ENCODE results near the gene SUCO. TPM values are rescaled to one million over a fixed set of nuclear protein-coding genes. Genes with fewer than 3 reads are reported as not detected.
"Not testable (repeated sequence)": the region's sequence is repeated elsewhere in the genome, so short reads cannot be mapped to it uniquely, and the experiment has no call there.

Gene SUCO
- total RNA-seq, 1 donor from 2014 or later: 37.4 TPM

DNA sequence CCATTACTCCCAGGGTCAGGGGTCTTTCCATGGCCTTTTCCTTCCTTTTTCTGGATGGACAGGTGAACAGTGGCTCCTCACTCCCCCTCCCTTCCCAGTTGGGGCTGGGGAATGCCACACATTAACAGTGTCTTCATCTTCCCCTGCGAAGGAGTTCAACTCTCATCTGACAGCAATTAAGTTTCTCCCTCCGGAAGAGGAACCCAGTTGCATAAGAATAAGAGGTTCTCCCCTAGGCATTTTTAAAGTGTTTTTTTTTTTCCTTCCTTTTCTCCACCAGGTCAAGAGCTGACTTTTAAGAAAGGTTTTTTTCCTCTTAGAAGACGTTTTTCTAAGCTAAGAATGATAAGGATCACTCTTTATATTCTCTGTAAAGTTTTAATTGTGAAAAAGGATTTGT lies 83.7 kb downstream of the SUCO start:
- Histone ChIP-seq H3K36me3 (ENCODE audit: control insufficient read depth, insufficient read depth, low read length) (no peaks in the 10 kb centered on the region), H3K27me3 (ENCODE audit: control insufficient read depth, insufficient read depth, low read length) (no peaks in the 10 kb centered on the region), H3K4me3 (ENCODE audit: low read depth, low read length) (no peak overlapping the region)
- DNase-seq (ENCODE audit: low read depth): no peak
- TF ChIP-seq, protein P1, sequence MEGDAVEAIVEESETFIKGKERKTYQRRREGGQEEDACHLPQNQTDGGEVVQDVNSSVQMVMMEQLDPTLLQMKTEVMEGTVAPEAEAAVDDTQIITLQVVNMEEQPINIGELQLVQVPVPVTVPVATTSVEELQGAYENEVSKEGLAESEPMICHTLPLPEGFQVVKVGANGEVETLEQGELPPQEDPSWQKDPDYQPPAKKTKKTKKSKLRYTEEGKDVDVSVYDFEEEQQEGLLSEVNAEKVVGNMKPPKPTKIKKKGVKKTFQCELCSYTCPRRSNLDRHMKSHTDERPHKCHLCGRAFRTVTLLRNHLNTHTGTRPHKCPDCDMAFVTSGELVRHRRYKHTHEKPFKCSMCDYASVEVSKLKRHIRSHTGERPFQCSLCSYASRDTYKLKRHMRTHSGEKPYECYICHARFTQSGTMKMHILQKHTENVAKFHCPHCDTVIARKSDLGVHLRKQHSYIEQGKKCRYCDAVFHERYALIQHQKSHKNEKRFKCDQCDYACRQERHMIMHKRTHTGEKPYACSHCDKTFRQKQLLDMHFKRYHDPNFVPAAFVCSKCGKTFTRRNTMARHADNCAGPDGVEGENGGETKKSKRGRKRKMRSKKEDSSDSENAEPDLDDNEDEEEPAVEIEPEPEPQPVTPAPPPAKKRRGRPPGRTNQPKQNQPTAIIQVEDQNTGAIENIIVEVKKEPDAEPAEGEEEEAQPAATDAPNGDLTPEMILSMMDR (IDR thresholded peaks at IDR 0.05; ENCODE audit: insufficient read depth, low read length, poor library complexity, severe bottlenecking): no peak

DNA sequence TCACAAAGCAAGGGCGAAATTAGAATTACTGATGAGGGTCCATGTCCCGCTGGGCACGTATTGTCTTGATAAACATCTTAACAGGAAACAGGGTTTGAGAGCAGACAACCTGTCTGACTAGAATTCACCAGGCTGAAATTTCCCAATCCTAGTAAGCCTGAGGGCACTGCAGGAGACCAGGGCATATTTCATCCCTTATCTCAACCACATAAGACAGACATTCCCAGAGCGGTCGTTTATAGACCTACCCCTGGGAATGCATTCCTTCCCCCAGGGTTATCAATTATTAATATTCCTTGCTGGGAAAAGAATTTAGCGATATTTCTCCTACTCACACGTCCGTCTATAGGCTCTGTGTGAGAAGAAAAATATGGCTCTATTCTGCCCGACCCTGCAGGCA lies 87.7 kb downstream of the SUCO start:
- not testable (repeated sequence) for H3K4me3 ChIP-seq (ENCODE audit: low read depth, low read length); H3K27me3 ChIP-seq (ENCODE audit: control insufficient read depth, insufficient read depth, low read length); H3K36me3 ChIP-seq (ENCODE audit: control insufficient read depth, insufficient read depth, low read length); DNase-seq (ENCODE audit: low read depth)

DNA sequence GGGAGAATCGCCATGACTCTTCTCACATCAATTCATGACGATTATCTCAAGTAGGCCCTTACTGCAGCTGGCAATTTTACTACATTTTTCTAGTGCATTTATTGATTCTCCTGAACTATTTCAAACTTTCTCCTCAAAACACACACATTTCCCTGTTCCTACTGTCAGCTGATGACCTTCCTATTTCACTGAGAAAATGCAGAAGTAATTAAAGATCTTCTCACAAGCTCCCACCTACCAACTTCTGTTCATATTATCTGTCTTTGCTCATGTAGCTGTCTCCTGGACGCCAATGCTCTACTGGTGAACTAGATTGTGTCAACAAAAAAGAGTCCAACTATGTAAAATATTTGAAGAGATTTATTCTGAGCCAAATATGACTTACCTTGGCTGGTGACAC lies 89.6 kb downstream of the SUCO start:
- no peak for DNase-seq (ENCODE audit: low read depth)
- TF ChIP-seq, protein P1 (IDR thresholded peaks at IDR 0.05; ENCODE audit: insufficient read depth, low read length, poor library complexity, severe bottlenecking): no peak
- H3K4me3 ChIP-seq (ENCODE audit: low read depth, low read length): no peak overlapping the region
- H3K27me3 ChIP-seq (ENCODE audit: control insufficient read depth, insufficient read depth, low read length): no peaks in the 10 kb centered on the region
- H3K36me3 ChIP-seq (ENCODE audit: control insufficient read depth, insufficient read depth, low read length): no peaks in the 10 kb centered on the region

DNA sequence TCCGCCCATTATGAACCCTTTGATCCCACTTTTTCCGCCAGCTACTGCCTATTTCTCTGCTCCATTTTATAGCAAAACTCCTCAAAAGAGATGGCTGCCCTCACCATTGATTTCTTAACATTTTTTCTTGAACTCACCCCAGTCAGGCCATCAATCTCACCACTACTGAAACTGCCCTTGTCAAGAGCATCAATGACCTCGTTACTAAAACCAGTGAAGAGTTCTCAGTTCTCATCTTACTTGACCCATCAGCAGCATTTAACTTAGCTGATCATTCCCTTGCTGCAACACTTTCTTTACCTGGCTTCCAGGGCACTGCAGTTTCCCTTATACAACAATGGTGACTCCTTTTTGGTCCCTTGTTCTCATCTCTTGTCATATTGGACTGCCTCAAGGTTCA lies 90.8 kb downstream of the SUCO start:
- TF ChIP-seq, protein P1 (IDR thresholded peaks at IDR 0.05; ENCODE audit: insufficient read depth, low read length, poor library complexity, severe bottlenecking): no peak

DNA sequence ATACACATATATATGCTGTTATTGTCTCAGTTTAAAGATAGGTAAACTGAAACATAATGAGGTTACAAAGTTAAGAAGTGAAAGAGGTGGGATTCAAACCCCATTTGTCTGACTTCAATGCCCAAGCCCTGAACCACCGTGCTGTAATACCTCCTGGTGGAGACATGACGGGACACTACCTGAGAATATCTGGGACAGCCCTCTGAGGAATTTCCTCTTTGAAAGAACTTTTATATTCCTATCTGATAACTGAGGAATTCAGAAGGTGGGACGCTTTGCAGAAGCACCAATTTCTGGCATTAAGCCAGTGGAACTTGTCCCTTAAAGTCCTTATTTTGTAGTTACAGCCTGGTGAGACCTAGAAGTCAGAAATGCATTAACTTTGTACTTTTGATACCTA lies 93.9 kb downstream of the SUCO start:
- TF ChIP-seq, protein P1 (IDR thresholded peaks at IDR 0.05; ENCODE audit: insufficient read depth, low read length, poor library complexity, severe bottlenecking): no peak
- H3K27me3 ChIP-seq (ENCODE audit: control insufficient read depth, insufficient read depth, low read length): no peaks in the 10 kb centered on the region
- no peak for DNase-seq (ENCODE audit: low read depth)
- H3K36me3 ChIP-seq (ENCODE audit: control insufficient read depth, insufficient read depth, low read length): no peaks in the 10 kb centered on the region
- H3K4me3 ChIP-seq (ENCODE audit: low read depth, low read length): no peak overlapping the region

More for the DNA sequence above, 90.8 kb downstream of the SUCO start:
- Histone ChIP-seq H3K36me3 (ENCODE audit: control insufficient read depth, insufficient read depth, low read length) (no peaks in the 10 kb centered on the region), H3K27me3 (ENCODE audit: control insufficient read depth, insufficient read depth, low read length) (no peaks in the 10 kb centered on the region), H3K4me3 (ENCODE audit: low read depth, low read length) (no peak overlapping the region)
- no peak for DNase-seq (ENCODE audit: low read depth)

DNA sequence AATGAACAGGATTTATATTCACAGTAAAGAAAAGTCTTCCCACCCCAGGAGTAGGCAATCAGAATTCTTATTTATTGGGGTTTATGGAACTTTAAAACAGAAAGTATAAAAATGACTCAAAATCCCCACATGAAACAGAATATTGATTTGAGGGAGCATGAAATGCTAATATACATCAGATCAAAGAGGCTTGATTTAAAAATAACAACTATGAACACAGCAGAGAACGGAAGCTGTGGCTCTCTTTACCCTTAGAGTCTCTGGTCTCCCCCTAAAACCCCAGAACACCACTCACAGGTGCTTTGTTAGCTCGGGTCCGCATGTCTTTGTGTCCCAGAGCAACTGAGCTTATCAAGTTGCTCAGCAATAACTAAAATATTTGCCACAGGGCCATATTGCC lies 94.8 kb downstream of the SUCO start:
- Histone ChIP-seq H3K36me3 (ENCODE audit: control insufficient read depth, insufficient read depth, low read length) (no peaks in the 10 kb centered on the region), H3K4me3 (ENCODE audit: low read depth, low read length) (no peak overlapping the region), H3K27me3 (ENCODE audit: control insufficient read depth, insufficient read depth, low read length) (no peaks in the 10 kb centered on the region)
- no peak for DNase-seq (ENCODE audit: low read depth)
- TF ChIP-seq, protein P1 (IDR thresholded peaks at IDR 0.05; ENCODE audit: insufficient read depth, low read length, poor library complexity, severe bottlenecking): no peak
